NOMO-1 (cell line): ENCODE data around the gene LCTL.

ENCODE experiments used
- DNase-seq, 2 experiments: peaks; one replicate each; lab custom pipeline; 2025; ENCODE audit not compliant: unreplicated experiment in 2 of 2; lab: John Stamatoyannopoulos, UW

Gene LCTL

DNA sequence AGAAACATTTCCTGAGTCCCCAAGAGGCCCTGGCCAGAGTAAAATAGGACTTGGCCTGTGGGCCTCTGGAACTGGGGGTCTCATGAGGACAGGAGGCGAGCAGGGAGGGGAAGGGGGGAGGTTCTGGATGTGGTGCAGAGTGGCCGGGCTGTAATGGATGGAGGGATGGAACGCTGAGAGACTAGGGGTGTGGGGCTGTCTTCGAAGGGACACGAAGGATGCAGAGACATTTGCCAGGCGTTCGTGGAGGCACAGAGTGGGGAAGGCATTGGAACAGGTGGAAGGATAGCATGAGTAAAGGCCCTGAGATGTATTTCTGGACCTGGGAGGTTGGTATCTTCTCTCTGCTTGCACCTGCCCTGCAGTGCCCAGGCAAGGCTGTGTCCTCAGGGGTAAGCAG, 2.1 kb upstream of the LCTL start:
- no peak for DNase-seq

DNA sequence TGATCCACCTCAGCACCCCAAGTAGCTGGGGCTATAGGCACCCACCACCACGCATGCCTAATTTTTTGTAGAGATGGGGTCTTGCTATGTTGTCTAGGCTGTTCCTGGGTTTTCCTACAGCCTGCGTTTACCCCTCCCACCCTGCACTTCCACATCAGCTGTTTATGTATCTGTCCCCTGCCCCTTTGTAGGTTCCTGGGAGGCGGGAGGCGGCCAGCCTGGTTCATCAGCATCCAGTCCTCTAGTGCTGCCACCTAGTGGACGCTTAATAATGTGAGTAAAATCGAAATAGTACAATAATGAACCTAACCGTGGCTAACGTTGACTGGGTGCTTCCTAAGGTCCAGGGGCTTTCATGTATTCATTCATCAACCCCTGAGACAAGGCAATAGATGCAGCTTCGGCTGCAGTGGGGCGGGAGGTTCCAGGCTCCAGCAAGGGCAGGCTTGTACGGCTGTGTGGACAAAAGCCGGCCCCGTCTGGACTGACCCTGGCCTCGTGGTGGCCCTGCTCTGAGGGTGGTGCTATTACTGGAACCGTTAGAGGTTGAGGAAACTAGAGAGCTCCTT, 1.2 kb upstream of the LCTL start:
- DNase-seq, result peak; percentile 42 to 53

DNA sequence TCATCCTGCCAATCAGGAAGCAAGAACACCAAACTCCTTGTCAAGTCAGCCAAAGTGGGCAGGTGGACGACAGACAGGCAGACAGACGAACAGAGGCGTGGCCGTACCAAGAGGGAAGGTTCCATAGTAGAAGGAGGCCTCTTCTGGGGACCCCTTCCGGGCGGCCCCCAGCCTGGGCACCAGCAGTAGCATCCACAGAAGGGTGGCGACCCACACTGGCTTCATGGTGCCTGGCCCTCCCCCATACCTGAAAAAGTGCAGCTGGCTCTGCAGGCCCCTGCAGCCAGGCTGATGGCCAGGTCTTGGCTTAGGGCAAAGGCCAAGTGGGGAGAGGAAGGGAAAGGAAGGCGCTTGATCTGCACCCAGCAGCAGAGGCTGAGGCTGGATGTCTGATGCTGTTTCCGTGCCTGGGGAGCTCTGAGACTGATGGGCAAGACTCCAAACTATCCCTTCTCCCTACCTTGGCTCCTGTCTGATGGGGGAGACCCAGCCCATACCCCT, 607 bp downstream of the LCTL start:
- DNase-seq, result no peak

DNA sequence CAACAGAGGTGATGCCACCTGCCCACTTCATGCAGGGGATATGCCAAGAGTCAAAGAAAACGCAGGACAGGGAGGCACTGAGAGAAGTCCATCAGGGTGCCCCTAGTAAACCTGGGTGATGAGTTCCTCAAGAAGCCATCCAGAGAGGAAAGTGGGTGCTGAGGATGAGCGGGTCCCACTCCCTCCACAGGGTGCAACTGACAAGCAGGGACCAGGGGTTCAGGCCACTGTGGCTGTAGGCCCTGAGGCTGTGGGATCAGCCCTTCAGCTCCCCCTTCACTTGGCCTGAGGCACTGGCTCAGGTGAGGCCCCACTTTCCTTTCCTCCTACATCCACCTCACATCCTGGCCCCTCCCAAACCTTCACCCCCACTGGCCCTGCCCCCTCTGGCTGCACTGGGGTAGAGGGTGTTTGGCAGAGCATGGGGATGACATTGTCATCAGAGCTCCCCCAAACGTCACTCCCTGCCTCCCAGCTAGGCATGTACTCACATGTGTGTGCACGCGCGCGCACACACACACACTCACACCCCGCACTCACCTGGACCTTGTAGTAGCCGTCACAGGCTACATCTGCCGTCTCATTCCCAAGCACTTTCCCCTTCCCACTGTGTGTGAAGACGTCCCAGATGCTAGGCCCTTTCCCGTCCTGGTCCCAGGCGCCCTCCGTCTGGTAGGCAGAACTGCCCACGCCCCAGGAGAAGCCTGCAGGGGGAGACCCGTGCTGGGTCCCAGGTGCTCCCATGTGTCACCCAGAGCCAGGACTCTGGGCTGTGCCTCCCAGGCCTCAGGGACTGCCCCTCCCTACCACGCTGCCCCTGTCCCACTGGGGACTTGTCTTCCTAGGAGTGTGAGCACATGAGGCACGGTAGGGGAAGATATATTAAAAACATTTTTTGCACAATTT, 1.4 kb downstream of the LCTL start:
- no peak for DNase-seq

DNA sequence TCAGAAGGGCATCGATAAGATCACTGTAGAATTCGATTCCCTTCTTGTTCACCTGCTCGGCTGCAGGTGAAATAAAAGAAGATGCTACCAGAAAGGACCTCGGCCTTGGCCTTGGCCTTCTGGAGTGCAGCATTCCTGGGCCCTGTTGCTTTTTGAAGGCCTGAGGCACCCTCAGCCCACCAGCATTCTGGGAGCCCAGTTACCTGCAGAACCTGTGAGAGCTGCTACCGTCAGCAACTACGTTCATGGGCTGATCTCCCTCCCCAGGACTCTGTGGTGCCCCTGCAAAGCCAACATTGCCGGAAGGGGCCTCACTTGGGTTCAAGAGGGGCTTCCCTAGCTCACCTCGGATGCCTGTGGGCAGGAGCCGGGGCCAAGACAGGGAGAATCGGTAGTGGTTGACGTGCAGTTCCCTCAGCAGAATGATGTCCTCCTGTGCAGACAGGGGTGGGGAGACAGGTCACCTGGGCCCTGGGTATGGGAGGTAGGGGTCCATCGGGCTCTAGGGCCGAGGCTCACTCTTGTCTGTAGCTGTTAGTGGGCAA, 2.2 kb downstream of the LCTL start:
- DNase-seq, result no peak

DNA sequence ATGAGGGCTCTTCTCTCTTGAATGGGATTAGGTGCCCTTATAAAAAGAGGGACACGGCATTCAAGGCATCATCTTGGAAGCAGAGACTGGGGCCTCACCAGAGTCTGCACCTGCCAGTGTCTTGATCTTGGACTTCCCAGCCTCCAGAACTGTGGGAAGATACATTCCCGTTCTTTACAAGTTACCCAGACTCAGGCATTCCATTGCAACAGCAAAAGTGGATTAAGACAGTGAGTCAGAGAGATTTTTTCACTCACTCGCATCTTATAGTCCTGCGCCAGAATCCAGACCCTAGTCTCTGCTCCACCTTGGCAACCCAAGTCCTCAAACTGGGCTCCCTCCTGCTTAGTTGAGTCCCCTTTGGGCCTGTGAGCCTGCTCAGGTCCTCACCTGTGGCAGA, 2.7 kb downstream of the LCTL start:
- no peak for DNase-seq

DNA sequence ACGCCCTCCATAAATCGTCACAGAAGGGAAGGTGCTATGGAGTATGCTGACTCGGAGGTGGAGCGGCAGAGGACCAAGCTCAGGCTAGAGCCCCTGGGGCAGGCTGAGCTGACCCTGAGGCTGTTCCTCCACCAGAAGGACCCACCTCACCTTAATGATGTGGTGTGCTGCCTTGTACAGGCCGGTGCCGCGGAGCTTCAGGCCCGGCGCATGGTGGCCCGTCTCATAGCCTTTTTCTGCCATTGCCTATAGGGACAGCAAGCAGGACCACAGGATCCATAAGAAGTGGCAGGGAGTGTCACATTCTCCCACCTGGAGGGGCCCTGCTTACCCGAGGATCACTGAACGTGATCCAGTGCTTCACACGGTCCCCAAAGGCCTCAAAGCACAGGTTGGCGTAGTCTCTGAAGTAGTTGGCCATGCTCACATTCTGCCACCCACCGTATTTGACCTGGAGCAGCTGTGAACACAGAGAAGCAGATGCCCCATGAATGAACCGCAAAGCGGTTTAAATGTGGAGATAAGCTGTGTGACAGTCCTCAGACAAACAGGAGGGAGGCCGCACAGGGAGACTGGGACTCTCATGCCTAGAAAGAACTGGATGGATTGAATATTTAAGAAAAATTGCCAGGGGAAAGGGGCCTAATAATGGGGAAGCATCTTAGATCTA, 4.8 kb downstream of the LCTL start:
- no peak for DNase-seq

DNA sequence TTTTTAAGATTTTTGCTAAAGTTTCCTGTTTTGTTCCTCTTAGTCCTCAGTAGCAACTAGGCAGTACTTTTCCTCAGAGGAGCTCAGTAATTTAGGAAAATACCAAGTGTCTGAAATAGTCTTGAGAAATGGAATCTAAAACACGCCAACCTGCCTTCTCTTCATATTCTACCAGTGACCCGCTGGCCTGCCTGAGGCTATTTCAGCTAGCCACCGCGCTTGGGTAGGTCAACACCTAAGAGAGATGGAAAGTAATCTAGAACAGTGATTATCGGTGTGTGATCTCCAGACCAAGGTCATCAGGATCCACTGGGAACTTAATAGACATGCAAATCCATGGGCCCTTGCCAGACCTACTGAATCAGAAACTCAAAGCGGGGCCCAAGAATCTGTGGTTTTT, 7.5 kb downstream of the LCTL start:
- DNase-seq, result no peak

DNA sequence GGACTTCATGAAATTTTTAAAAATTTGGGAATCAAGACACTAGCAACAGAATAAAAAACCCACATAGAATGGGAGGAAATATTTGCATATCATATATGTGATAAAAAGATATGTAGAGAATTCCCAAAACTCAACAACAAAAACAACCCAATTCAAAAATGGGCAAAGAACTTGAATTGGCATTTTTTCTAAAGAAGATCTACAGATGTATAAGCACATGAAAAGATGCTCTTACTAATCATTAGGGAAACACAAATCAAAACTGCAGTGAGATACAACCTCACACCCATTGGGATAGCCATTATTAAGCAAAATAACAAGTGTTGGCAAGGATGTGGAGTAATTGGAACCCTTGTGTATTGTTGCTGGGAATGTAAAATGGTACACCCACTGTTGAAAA, 10.1 kb downstream of the LCTL start:
- DNase-seq, result no peak

DNA sequence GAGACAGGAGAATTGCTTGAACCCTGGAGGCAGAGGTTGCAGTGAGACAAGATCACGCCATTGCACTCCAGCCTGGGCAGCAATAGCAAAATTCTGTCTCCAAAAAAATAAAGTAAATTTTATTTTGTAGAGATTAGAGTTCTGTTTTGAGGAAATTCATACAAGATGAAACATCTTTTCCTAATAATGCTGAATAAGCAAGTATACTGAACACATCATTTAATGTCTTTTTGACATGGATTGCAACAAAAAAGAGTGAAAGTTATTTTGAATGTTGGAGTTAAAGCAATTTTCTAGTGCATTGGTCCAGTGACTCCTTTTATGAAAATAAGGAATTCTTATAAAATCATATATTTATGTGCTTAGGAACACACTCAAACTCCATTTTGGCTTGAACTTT, 20.5 kb downstream of the LCTL start:
- no peak for DNase-seq

DNA sequence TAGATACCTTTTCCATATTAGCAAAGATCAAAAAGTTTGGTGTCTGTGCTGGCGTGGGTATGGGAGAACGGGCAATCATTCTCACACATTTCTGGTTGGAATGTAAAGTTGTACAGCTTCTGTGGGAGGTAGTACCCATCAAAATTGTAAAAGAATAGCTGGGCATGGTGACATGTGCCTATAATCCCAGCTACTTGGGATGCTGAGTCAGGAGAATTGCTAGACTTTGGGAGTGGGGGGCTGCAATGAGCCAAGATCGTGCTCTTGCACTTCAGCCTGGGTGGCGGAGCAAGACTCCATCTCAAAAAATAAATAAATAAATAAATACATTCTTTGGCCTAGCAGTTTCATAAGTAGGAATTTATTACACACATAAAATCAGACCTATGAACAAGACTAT, 22.9 kb downstream of the LCTL start:
- DNase-seq, result no peak

DNA sequence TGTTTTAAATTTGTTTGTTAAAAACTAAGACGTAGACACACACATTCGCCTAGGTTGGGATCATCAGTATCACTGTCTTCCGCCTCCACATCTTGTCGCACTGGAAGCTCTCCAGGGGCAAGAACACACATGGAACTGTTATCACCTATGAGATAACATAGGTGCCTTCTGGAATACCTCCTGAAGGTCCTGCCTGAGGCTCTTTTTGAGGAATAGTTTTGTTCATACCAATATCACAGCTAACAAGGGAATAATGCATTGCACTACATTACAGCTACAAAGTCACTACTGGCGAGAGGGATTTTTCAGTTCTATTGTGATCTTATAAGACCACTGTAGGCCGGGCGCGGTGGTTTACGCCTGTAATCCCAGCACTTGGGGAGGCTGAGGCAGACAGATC, 30.7 kb downstream of the LCTL start:
- no peak for DNase-seq

DNA sequence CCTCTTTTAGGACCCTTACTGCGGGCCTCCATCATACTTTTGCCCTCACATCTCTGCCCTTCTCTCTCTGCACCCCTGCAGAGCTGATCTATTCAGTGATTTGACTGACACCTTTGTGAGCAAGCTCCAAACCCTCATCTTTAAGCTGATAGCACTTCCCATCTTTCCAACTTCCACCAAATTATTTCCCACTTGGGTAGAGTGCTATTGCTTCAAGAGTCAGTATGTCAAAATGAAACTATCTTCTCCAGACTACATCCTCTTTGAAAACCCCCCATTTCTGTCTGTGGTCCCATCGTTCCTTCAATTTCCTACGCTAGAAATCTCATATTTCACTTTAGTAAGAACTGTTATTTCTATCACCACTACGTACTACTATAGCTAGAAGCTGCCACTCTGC, 41.0 kb downstream of the LCTL start:
- no peak for DNase-seq

DNA sequence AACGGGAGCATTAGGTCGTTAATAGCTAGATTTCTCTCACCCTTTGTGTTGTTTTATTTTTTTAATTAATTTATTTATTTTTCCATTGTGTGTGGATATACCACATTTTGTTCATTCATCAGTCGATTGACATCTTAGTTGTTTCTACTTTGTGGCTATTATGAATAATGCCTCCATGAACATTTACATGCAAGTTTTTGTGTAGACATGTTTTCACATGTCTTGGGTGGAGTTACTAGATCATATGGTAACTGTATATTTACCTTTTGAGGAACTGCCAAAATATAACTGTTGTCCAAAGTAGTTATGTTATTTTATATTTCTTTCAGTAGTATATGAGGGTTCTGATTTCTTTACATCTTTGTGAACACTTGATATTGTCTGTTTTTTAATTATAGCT, 41.9 kb downstream of the LCTL start:
- no peak for DNase-seq

DNA sequence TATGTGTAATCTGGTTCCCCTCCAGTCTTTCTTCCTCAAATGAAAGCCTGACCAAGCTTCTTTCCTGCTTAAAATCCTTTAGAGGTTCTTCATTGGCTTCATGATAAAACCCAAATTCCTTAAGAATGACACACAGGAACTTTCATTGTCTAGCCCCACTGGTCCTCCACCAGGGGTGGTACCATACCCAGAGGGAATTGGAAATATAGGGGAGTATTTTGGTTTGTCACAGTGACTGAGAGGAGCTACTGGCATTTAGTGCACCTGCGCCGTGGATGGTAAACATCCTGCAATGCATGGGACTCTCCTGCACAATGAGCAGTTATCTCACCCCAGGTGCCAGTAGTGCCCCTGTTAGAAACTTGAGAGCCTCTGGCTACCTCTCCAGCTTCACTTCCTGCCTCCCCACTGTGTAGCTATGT, 49.9 kb downstream of the LCTL start:
- no peak for DNase-seq

DNA sequence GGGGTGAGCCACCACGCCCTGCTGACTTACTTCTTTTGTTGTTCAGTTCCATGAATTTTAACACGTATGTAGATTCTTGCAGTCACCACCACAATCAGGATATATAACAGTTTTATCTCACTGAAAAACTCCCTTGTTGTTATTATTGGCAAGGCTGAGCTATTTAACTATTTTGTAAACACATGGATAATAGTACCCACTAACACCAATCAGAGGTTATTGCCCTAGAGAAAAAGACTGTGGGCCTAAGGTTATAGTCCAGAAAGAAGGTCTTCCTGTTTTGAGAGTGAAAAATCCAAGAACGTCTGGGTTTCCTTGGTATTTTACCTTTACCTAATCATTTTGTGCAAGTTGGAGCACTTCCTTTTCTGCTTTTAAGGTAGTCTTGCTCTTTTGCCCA, 51.2 kb downstream of the LCTL start:
- DNase-seq, result no peak

DNA sequence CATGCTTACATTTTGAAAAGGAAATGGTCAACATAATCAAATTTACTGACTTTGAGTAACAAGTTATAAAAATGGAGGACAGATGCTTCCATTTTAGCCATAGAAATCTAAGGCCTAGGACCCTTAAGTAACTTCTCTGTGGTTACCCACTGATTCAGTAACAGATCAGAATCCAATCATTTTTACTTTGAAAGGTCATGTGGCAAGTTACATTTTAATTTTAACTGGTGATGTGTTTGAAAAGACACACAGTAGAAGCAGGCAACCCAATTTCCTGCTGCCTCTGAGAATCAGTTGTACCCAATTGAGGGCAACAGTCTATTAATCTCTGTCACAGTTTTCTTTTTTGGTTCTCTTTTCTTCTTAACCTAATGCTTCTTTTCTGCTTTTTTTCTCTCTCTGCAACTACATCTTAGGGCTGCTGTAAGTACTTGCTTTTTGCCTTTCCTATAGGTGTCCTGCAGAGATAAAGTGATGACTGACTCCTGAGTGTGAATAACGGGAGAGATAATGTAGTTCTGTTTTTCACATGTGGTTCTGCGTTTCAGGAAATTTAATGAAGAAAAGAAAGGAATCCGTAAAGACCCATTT, 57.4 kb downstream of the LCTL start:
- DNase-seq, result no peak

DNA sequence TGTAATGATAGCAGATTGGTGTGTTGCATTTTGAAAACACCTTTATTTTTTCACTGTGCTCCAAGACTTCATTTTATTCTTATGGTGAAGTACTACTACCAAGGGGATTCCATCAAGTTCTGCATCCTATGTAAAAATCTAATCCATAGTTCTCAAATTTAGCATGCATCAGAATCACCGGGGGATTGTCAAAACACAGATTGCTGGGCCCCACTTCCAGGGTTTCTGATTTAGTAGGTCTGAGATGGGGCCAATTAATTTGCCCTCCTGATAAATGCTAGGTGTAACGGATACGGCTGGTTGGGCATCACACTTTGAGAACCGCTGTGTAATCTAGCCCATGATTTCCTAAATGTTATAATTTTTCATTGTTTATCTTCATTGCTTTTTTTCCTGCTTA, 60.0 kb downstream of the LCTL start:
- no peak for DNase-seq

DNA sequence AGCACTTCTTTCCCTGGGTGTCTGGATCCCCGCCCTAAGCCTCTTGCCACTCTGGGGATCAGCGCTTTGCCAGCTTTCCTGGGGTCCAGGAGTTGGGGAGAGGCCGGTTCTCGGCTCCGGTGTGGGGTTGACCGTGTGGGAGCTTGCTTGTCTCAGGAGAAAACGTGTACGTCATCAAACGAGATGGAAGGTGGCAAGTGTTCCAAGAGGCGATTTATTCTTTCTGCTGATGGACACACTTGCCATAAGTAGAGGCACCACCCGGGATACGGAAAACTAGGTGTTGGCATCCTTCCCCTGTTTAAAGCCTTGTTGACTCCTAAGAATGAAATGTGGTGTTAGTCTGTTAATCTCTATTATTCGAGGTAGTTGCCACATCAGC, 60.4 kb downstream of the LCTL start:
- no peak for DNase-seq

DNA sequence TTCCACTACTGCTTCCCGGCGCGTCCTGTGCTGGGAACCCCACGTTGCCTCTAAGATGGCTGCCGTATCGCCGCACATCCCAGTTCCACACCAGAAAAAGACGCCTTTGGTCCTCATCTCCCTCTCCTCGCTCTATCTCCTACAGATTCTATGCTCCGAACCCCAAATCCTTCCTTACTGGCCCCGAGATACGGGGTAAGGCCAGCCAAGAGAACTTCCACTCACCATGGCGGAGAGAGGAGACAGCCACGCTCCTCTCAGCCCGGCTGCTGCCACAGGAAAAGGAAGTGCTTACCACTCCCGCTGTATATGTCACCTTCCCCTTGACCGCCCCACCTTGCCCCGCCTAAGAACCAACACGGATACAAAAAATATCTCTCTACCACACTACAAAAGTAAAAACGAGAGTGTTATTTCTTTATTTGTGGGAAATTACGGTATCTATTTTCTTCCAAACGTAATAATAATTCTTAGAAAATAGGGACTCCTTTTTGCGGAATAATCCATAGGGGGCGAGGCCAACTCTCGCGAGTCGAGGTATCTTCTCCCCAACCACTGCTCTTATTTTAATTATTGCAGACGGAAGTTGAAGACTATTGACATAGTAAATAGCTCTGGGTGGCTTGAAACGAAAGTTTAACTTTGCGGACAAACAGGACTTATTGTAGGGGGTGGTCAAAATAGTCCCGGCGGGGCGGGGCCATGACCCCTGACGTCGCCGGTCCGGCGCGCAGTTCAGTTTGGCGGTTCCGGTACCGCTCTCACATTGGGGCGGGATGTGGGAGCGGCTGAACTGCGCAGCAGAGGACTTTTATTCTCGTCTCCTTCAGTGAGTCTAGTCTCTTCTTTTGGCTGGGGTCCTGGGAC, 61.0 kb downstream of the LCTL start, which contains the start of the genes RPL4 and ZWILCH:
Gene RPL4 (minus strand): TSS at position 293 of the 867 bp plus-strand sequence. CDS start 65 bp downstream, at position 228.
Gene ZWILCH (plus strand): TSS at position 764 of the 867 bp plus-strand sequence. CDS start 13 bp downstream, at position 777.
- peak; percentile 82 to 84 for DNase-seq
